ENCODE data around the gene OR5W2.
"Not testable (repeated sequence)": the region's sequence is repeated elsewhere in the genome, so short reads cannot be mapped to it uniquely, and the experiment has no call there.

Gene OR5W2

GRCh38 chr11:55914482-55914881 lies at the start of gene OR5W2:
TSS of gene OR5W2 (minus strand) at chr11:55914582. CDS start at chr11:55914582, 0 bp downstream.
- DNase-seq = no peak

- no peak for DNase-seq
Observed at GRCh38 chr11:55956521-55956920, 42.1 kb upstream of the OR5W2 start.

- no peak for DNase-seq
Observed at GRCh38 chr11:55949330-55949729, 34.9 kb upstream of the OR5W2 start.

- DNase-seq = no peak
Observed at GRCh38 chr11:55942785-55943392, 28.5 kb upstream of the OR5W2 start.

GRCh38 chr11:55936300-55936699 lies 21.9 kb upstream of the OR5W2 start, which contains the start of gene OR5I1:
TSS of gene OR5I1 (minus strand) at chr11:55936400. CDS start at chr11:55936400, 0 bp downstream.
- no peak for DNase-seq

- DNase-seq = no peak
Observed at GRCh38 chr11:55920537-55920936, 6.2 kb upstream of the OR5W2 start.

- DNase-seq = no peak
Observed at GRCh38 chr11:55902308-55902707, 12.1 kb downstream of the OR5W2 start.

GRCh38 chr11:55895216-55895615 lies 19.2 kb downstream of the OR5W2 start:
- no peak for DNase-seq

- DNase-seq = not testable (repeated sequence)
Observed at GRCh38 chr11:55885481-55885880, 28.9 kb downstream of the OR5W2 start.

- DNase-seq = not testable (repeated sequence)
Observed at GRCh38 chr11:55884995-55885394, 29.4 kb downstream of the OR5W2 start.

- DNase-seq = not testable (repeated sequence)
Observed at GRCh38 chr11:55882997-55883396, 31.4 kb downstream of the OR5W2 start, which contains the start of gene TRIM51. TSS of gene TRIM51 (plus strand) at chr11:55883297. CDS start at chr11:55885429, 2,132 bp downstream.

GRCh38 chr11:55873146-55873545 lies 41.2 kb downstream of the OR5W2 start:
- not testable (repeated sequence) for DNase-seq

GRCh38 chr11:55872731-55873130 lies 41.7 kb downstream of the OR5W2 start:
- DNase-seq = not testable (repeated sequence)

GRCh38 chr11:55867354-55867753 lies 47.0 kb downstream of the OR5W2 start:
- not testable (repeated sequence) for DNase-seq
